Hepatic stellate cell (primary cell): ENCODE measurements around the gene PRR30.
"Not testable (repeated sequence)": the region's sequence is repeated elsewhere in the genome, so short reads cannot be mapped to it uniquely, and the experiment has no call there.

Source experiments
- DNase-seq: peaks from one replicate; pipeline ENCODE4 v3.0.0; 2011; ENCODE audit warnings: low spot score

The PRR30 gene

DNA sequence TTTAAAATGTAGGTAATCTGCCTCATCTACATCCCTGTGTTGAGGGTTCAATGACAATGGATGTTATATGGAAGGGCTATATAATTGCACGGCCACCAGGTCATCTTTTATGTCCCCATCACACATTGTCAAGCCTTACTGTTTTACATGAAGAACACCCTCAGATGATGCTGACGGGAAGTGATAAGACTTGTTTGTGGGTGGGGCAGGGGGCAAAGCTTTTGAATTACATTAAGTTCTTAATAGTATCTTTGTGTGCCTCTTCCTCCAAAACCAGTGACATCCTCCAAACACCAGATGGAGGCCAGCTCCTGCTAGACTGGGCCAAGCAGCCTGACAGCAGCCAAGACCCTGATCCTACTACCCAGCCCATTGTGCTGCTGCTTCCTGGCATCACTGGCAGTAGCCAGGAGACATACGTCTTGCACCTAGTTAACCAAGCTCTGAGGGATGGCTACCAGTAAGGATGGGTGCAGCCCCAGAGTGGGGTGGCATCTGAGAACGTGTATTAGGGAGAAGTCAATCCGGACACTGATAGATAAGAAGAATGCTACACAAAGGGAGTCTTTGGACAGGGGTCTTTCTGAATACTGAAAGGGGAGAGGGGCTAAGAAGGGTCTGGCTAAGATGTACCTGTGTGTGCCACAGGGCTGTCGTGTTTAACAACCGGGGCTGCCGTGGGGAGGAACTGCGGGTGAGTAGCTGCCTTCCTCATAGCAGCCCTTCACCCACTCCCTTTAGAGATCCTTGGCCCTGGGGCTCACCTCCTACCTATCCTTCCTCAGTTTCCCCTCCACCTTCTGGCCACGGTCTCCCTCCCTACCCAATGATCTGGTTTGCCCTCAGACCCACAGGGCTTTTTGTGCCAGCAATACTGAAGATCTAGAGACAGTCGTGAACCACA, 10.3 kb downstream of the PRR30 start:
- no peak for DNase-seq

DNA sequence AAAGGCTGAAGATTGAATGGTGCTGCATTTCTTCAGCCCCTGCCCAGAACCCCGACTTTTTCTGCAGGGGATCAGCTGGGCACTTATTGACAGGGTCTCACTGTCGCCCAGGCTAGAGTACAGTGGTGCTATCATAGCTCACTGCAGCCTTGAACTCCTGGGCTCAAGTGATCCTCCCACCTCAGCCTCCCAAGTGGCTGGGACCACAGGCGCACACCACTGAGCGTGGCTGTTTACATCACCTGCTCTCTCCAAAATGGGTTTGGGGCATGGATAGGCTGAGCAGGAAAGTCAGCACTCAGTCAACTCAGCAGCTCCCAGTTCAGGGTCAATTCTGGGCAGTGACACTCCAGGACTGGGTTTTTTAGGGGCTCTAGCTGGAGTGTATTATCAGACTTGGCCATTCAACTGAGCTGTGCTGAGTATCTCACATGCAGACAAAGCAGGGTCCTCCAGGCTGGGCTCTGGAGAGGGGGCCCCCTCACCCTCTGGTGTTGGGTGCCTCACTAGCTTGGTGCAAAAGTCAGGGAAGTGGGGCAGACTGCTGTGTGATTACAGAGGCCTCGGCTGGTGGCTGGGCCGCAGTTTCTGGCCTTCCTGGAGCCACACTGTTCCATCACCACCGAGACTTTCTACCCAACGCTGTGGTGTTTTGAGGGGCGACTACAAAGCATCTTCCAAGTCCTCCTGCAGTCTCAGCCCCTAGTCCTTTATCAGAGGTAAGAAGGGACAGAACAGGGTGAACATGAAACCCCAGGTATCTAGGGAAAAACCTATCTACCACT, 11.1 kb downstream of the PRR30 start:
- DNase-seq = no peak

DNA sequence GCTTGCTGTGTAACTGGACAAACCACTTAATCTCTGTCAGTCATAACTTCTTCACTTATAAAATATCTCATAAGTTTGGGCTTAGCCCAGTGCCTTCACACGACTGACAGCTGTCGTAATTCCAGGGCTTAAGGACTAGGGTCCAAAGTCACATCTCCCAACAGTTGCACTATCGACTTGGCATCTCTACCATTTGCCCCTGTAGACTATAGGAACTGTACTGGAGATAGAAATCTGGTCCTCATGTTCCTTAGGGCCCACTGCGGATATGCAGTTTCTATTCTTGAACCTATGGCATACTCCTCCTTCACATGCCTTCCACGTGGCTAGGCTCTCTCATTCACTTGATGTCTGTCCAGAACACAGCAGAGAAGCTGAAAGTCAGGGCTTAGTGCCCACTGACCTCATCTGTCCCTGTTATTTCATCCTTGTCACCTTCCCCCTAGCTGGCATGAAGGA, 12.9 kb downstream of the PRR30 start:
- DNase-seq = no peak

DNA sequence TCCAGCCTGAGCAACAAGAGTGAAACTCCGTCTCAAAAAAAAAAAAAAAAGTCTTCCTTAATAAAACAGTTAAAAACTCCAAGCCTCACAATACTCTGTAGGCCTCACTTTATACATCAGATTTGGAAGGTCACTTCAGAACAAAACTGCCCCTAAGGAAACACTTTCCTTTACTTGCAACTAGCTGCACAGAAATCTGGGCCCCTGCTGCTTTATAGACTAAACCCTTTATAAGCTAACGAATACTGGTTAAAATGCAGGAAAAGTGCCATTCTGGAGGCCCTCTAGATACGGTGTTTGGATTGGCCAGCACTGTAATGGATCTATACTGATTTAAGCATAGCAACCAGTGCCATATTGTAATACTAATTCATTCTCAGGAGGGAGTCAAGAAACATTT, 14.1 kb downstream of the PRR30 start:
- DNase-seq = no peak

DNA sequence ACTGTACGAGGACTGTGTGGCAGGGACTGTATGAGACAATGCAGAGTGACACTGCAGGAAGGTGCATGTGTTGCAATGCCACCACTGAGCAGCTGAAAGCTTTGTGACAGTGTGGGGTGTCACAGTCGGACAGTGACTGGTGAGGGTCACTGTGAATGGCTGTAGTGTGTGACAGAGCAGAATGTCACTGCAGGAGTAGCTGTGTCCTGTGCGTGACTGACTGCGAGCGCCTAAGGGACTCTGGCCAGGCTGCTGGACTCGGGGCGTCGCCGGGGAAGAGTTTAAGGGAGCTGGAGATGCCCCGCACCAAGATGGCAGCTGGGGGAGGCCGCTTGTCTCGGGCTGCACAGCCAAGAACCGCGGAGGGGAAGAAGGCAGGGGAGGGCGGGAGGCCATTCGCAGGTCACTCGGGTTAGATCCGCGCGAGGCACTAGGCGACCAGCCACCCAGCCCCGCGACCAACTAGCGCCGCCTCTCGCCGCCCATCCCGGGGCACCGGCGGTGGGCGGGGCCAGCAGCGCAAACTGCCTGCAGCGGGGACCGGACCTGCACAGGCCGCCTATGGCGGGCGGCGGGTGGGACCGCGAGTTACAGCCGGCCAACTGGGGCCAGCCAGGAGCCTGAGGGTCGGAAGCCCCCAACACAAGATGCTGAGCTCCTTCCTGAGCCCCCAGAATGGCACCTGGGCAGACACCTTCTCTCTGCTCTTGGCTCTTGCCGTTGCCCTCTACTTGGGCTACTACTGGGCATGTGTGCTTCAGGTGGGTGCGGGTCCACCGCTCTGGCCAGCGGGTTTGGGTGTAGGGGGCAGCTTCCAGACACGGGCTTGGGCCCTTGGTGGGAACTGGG, 15.7 kb downstream of the PRR30 start, which contains the start of gene ABHD1:
ABHD1 (plus strand) TSS at position 514 of the 849 bp plus-strand sequence; CDS start at position 648, 134 bp downstream.
- peak; percentile 54 for DNase-seq

DNA sequence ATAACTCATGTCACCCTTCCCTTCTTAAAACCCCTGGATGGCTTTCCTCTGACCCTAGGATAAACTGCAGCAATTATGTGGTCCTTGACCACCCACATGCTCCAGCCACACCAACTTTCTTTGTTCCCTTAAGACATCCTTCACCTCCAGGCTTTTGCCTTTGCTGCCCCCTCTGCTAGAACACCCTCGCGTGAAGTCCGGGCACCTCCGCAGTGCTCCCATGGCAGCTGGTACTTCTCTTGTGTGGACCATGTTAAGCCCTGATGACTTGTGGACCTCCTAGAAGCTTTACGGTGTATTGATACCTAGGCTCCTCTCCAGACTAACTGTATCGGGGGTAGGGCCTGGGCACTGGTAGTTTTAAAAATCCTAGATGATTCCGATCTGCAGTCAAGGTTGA, 16.4 kb downstream of the PRR30 start:
- DNase-seq = no peak

DNA sequence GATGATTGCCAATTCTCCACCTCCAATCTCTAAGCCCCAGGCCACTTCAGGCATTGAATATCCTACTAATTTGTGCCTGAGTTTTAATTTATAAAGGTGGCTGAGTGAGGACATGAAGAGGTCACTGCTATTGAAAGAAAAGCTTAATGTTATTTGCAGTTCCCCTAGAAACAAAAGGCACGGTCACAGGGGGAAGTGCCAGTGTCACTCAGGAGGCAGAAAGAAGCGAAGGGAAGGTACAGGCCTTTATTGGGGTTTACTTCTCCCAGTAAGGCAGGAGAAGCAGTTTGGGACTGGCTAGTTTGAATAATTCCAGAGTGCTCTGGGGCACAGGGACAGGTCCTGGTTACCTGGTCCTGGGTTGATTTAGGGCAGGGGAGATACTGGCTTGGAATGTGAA, 17.3 kb downstream of the PRR30 start:
- DNase-seq = no peak

DNA sequence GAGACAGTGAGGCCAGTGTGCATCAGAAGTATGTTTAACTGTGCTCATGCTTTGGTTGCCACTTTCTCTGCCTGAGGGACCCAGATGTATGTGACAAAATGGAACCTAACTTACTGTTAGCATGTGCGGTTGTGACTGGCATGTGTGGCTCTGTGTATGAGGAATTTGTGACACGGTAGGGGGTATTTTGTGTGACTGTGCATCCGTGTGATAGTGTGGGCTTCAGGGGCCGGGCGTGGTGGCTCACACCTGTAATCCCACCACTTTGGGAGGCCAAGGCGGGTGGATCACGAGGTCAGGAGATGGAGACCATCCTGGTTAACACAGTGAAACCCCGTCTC, 19.9 kb downstream of the PRR30 start:
- not testable (repeated sequence) for DNase-seq

DNA sequence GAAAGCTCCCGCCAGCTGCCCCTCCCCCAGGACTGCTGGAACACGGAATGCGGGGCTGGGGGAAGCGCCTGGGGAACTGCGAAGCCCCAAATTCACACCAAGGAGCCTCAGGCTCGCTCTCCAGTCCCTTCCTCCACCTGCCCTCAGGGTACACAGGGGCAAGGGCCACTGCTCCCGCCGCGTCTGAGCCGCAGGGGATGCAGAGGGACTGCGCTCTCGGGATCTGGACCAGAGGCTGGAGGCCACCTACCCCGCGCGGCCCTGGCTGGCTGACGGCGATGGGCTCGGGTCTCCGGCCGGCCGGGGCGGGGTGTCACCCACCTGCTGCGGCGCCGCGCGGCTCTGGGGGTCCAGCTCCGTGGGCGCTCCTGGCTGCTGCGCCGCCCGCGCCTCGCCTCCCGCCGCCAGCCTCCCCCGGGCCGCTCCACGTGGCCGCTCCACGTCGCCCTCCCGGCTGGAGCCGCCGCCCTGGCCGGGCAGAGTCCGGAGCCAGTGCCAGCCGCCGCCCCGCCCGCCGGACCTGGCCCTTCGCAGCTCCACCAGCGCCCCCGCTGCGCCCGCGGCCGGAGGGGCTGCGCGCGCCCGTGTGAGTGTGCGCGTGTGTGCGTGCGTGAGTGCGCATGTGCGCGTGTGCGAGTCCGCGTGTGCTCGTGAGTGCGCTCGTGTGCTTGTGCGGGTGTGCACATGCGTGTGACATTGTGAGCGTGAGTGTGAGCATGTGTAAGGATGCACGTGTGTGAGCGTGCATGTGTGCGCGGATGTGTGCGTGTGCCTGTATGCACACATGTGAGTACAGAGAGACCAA, 20.5 kb downstream of the PRR30 start, which contains the start of gene CGREF1:
CGREF1 (minus strand) TSS at position 604 of the 805 bp plus-strand sequence. CDS start 14,762 bp downstream, outside the sequence.
- peak; percentile 35 for DNase-seq

DNA sequence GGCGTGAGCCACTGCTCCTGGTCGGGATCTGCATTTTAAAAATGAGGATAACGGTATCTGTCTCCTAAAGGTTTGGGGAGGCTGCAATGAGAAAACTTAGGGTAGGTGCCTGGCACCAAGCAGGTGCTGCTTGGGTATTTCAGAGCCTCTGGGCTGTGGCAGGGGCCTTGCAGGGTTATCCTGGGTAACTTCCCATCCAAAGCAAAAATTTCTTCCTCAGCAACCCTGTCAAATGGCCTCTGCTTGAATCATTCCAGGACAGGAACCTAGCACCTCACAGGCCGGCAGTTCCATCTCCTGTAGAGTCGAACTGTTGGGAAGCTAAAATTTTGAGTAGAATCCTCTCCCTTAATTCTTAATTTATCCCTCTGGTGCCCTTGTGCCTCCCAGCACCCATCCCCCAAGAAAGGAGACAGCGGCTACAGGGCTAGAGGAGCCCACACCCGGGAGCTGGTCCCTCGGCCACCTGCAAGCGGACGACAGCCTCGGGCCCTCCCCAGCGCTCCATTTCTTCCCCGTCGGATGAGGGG, 21.1 kb downstream of the PRR30 start:
- no peak for DNase-seq

DNA sequence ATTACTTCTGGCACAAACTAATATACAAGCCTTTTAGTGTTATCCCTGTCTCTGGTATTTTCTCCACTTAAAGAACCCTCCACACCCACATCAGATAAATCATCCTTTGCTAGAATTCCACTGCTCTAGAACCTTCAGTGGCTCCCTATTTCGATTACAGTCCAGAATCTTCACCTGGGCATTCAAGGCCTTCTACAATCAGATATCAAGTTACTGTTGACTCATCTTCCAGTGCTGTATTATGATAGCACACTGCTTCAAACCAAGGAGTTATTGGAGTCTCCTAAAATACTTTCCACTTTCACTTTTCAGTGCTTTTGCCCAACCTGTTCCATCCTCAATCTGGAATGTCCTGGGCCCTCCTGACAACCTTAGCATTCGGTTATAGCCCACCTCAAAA, 23.7 kb downstream of the PRR30 start:
- DNase-seq = no peak

DNA sequence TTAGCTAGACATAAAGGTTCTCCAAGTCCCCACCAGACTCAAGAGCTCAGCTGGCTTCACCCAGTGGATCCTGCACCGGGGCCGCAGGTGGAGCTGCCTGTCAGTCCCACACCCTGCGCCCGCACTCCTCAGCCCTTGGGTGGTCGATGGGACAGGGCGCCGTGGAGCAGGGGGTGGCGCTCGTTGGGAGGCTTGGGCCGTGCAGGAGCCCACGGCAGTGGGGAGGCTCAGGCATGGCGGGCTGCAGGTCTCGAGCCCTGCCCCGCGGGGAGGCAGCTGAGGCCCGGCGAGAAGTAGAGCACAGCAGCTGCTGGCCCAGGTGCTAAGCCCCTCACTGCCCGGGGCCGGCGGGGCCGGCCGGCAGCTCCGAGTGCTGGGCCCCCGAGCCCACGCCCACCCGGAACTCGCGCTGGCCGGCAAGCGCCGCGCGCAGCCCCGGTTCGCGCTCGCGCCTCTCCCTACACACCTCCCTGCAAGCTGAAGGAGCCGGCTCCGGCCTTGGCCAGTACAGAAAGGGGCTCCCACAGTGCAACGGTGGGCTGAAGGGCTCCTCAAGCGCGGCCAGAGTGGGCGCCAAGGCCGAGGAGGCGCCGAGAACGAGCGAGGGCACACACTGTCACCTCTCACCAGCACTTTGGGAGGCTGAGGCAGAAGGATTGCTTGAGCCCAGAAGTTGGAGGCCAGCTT, 27.7 kb downstream of the PRR30 start:
- DNase-seq = not testable (repeated sequence)

DNA sequence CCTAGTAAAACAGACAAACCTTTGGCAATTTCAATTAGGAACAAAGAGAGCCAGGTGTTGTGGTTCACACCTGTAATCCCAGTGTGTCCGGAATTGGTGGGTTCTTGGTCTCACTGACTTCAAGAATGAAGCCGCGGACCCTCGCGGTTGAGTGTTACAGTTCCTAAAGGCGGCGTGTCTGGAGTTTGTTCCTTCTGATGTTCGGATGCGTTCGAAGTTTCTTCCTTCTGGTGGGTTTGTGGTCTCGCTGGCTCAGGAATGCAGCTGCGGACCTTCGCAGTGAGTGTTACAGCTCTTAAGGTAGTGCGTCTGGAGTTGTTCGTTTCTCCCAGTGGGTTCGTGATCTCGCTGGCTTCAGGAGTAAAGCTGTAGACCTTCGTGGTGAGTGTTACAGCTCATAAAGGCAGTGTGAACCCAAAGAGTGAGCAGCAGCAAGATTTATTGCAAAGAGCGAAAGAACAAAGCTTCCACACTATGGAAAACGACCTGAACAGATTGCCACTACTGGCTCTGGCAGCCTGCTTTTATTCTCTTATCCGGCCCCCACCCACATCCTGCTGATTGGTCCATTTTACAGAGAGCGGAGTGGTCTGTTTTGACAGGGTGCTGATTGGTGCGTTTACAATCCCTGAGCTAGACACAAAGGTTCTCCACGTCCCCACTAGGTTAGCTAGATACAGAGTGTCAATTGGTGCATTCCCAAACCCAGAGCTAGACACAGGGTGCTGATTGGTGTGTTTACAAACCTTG, 28.4 kb downstream of the PRR30 start:
- DNase-seq = not testable (repeated sequence)

DNA sequence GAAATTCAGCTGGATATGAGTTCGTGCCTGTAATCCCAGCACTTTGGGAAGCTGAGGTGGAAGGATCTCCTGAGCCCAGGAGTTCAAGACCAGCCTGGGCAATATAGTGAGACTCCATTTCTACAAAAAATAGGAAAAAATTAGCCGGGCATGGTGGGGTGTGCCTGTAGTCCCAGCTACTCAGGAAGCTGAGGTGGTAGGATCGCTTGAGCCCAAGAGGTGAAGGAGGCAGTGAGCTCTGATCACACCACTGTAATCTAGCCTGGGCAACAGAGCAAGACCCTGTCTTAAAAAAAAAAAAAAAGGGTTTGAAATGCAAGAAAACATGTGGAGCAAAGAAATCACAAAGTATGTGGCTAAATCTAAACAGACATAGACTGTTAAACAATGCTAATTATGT, 30.1 kb downstream of the PRR30 start:
- DNase-seq = no peak

DNA sequence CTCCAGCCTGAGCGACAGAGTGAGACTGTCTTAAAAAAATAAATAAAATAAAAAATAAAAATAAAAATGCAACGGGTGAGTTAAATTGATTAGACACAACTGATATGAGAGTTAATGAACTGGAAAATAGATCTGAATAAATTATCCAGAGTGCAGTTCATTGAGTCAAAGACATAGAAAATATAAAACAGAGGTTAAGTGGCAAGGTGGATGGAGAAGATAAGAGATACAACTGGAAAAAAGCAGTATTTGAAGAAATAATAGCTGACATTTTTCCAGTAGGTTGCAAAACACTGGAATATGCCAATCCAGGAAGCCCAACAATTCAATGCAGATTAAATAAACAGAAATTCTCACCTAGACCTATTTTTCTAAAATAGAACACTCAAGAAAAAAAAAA, 31.0 kb downstream of the PRR30 start:
- DNase-seq = no peak

DNA sequence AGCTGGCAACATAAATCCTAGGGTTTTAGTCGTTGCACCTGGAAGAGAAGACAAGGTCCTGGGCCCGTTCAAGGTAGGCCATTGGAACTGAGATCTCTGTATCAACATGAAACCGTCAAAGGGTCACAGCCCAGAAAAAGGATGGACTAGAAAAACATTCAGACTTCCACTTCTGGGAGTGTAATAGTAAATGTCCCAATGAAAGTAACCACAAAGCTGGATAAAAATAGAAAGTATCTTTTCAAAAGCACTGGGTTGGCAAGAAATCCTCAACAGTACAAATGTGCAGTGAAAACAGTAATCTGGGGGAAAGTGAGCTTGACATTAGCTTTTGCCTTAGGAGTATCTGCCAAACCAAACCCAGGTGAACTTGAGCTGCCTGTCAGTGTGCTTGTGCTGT, 33.2 kb downstream of the PRR30 start:
- DNase-seq = no peak

DNA sequence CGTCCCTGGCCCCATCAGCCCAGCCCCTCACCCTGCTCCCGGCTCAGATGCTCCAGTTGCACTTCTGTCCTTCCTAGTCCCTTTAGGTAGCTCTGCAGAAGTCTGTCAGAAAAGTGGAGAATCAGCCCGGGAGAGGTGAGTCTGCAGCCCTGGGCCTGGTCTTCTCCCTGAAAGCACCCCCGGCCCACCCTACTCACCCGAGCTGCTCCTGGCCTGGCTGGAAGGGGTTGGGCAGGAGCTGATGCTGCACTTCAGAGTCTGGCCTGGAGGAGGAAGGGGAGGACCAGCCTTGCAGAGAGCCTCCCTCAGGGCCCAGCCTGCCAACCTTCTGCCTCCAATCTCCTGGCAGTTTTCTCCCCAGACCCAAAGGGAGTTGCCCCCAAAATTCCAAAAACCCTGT, 36.9 kb downstream of the PRR30 start:
- DNase-seq = no peak

DNA sequence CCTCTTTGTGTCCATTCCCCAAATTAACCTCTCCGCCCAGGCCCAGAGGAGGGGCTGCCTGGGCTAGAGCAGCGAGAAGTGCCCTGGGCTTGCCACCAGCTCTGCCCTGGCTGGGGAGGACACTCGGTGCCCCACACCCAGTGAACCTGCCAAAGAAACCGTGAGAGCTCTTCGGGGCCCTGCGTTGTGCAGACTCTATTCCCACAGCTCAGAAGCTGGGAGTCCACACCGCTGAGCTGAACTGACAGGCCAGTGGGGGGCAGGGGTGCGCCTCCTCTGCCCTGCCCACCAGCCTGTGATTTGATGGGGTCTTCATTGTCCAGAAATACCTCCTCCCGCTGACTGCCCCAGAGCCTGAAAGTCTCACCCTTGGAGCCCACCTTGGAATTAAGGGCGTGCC, 39.2 kb downstream of the PRR30 start:
- no peak for DNase-seq

DNA sequence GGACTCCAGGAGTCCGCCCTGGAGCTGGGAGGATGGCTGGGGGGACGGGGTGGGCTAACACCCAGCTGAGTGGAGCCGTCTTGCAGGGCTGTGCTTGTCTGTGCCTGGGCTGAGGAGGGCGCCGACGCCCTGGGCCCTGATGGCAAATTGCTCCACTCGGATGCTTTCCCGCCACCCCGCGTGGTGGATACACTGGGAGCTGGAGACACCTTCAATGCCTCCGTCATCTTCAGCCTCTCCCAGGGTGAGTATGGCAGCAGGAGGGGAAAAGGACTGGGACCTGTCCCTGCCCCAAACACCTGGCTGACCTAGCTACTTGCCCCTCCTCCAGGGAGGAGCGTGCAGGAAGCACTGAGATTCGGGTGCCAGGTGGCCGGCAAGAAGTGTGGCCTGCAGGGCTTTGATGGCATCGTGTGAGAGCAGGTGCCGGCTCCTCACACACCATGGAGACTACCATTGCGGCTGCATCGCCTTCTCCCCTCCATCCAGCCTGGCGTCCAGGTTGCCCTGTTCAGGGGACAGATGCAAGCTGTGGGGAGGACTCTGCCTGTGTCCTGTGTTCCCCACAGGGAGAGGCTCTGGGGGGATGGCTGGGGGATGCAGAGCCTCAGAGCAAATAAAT, 39.8 kb downstream of the PRR30 start:
- DNase-seq = no peak
